ENCODE results near the gene SRBD1.
A peak's percentile ranks its signal among the peaks of the same experiment; 100 is the strongest.

SRBD1 gene, protein sequence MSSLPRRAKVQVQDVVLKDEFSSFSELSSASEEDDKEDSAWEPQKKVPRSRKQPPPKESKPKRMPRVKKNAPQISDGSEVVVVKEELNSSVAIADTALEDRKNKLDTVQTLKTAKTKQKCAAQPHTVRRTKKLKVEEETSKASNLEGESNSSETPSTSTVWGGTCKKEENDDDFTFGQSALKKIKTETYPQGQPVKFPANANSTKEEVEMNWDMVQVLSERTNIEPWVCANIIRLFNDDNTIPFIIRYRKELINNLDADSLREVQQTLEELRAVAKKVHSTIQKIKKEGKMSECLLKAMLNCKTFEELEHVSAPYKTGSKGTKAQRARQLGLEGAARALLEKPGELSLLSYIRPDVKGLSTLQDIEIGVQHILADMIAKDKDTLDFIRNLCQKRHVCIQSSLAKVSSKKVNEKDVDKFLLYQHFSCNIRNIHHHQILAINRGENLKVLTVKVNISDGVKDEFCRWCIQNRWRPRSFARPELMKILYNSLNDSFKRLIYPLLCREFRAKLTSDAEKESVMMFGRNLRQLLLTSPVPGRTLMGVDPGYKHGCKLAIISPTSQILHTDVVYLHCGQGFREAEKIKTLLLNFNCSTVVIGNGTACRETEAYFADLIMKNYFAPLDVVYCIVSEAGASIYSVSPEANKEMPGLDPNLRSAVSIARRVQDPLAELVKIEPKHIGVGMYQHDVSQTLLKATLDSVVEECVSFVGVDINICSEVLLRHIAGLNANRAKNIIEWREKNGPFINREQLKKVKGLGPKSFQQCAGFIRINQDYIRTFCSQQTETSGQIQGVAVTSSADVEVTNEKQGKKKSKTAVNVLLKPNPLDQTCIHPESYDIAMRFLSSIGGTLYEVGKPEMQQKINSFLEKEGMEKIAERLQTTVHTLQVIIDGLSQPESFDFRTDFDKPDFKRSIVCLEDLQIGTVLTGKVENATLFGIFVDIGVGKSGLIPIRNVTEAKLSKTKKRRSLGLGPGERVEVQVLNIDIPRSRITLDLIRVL

DNA sequence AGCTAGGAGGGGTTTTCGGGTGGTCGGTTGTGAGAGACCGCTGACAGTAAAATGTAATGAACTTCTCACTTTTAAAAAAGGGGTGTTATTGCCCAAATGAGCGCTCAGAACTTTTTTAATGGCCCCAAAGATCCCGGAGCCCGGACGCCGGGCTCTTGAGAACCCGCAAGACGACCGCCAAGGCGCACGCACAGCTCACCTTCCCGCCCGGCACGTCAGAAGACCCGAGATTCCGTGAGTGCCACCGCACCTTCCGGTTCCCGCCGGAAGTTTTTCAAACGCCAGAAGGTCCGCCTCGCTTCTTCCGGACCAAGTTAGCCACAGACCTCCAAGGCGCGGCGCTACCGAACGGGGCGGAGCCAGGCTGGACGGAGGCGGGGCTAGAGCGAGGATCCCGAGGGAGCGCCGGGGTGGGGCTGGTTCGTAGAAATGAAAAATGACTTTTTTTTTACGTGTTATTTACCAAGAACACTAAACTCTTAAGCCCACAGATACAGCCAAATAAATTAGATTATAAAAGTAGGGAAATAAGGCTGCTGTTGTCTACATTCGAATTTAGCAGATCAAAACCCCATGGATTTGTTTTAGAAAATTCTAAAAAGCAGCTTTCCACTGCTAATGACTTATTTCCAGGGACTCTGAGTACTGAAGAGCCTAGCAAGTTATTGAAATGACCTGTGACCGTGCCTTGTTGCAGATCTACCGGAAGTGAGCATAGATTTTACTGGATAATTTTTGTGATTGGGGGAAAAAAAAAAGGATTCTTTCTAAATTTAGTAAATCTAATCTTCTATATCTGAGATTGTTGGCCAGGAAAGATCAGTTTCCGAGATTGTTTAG, at the start of gene SRBD1:
TSS of gene SRBD1 (minus strand) at position 248 of the 840 bp plus-strand sequence. CDS start 5,826 bp downstream, outside the sequence.
- DNase-seq (ENCODE audit: low spot score), result peak; percentile 94

DNA sequence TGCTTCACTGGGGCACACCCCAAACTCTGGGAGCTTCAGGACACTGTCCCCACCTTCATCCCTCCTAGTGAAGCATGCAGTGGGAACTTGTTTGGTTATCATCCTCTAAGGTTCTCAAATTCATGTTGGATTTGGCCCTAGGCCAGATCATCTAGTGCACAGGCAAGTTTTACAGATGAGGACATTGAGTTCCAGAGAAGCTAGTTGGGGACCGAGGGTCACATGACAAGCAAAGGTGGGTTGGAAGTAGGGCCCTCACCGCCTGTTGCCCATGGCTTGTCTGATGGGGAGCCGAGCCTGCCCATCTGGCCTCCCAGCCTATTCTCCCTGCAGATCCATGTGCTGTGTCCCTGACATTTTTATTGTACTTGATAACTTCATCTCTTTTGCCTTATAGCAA, 43.2 kb upstream of the SRBD1 start:
- DNase-seq (ENCODE audit: low spot score), result no peak

DNA sequence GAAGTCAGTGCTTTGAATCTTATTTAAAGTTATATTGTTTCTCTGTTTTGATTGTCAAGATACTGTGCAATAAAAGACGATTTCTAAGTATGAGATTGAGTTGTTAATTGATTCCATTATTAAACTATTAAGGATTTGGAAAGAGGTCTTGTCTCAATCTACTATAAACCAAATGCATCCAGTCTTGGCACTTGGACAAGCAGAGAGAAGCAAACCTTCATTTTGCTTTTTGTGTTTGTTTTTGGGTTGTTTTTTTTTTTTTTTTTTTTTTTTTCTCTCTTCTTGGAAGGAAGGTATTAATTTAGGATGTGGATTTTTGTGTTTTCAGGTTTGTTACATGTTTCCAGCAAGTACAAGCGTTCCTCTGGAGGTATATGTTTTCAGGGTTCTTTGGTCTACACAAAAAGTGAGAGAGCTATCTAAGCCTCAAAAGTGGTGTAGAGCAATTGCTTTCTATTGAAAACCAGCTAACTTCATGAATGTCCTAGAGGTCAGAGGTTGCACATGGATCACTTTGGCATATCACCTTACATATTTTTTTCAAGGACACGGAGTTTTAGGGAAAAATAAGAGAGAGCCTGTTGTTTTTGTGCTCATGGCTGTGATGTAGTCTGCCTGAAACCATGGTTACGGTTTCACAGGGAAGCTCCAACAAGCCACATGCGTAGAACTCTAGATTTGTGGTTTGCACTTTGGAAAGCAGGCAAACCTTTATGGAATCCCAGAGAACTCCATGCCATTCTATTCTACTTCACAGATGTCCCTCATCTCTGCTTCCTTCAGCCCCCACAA, 42.3 kb upstream of the SRBD1 start:
- no peak for DNase-seq (ENCODE audit: low spot score)

DNA sequence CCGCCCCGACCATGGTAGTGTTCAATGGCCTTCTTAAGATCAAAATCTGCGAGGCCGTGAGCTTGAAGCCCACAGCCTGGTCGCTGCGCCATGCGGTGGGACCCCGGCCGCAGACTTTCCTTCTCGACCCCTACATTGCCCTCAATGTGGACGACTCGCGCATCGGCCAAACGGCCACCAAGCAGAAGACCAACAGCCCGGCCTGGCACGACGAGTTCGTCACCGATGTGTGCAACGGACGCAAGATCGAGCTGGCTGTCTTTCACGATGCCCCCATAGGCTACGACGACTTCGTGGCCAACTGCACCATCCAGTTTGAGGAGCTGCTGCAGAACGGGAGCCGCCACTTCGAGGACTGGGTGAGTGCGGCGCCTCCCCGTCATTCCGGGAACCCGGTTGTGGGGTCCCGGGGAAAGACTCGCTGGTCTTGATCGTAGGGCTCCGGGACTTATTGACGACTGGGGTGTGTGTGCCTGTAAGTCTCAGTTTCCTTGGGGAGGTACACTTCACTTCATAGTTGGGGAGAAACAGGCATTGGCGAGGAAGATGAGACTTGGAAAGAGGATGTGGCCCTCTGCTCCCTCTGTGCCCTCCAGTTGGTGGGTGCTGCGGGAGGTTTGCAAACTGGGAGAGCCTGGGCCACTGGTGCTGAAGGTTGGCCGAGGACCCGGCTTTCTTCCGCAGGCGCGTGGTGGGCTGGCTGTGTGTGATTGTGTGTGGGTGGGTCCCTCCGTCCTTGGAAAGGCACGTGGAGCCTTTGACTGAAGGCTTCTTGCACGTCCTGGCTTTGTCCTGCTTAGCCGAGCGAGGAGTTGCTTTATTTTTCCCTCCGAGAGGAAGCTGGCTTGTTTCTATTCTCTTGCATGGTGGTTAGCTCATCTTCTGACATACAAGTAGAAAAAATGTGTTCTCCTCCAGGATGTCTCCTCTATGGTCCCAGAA, 41.3 kb upstream of the SRBD1 start:
- peak; percentile 47 for DNase-seq (ENCODE audit: low spot score)

DNA sequence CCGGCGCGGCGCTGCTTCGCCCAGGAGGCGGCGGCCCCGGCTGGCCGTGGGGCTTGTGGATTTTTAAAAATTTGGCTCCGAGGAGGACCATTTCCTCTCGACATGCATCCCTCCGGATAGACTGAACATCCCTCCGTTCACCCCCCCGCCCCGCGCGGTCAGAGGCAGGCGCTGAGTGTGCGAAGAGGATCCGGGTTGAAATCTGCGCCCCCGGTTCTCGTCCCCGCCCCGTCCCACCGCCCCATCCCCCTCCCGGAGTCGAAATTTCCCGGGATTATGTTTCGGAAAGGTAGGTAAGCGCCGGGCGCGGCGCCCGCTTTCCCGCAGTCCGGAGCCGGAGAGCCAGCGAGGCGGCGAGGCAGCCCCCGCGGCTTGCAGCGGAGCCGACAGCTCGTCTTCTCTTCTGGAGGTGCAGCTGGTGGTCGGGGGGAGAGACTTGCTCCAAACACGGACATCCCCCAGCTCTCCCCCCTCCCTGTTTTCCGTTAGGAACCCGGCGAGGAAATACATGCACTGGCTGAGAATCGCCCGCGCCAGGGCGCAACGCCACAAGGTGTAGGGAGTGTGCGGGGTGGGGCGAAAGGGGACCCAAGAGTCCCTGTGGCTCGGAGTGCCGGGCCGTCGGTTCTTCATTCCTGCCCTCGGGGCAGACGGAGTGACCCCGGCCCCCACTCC, 40.5 kb upstream of the SRBD1 start, which contains the start of gene PRKCE:
TSS of gene PRKCE (plus strand) at position 261 of the 675 bp plus-strand sequence.
- DNase-seq (ENCODE audit: low spot score), result peak; percentile 27

DNA sequence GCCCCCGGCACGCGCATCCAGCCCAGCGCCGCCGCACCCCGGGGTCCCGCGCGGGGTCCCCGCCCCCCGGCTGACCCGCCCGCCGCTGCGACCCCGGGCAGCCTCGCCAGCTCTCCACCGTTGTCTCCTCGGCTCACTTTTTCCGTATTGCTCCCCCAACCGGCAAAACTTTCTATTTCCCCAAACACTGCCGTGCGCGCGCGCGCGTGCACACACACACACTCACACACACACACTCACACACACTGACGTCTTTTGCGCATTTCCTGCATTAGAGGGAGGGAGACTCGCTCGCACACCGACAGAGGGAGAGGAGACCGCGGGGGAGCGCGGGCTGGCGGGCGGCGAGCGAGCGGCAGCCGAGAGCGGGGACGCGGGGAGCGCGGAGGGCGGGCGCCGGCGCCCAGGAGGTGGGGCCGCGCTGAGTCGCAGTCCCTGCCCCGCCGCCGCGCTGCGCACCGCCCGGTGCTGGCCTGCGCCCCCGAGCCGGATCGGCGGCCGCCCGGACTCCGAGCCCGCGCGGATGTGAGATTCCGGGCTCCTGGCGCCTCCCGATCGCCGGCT, 39.9 kb upstream of the SRBD1 start:
- peak; percentile 97 for DNase-seq (ENCODE audit: low spot score)

DNA sequence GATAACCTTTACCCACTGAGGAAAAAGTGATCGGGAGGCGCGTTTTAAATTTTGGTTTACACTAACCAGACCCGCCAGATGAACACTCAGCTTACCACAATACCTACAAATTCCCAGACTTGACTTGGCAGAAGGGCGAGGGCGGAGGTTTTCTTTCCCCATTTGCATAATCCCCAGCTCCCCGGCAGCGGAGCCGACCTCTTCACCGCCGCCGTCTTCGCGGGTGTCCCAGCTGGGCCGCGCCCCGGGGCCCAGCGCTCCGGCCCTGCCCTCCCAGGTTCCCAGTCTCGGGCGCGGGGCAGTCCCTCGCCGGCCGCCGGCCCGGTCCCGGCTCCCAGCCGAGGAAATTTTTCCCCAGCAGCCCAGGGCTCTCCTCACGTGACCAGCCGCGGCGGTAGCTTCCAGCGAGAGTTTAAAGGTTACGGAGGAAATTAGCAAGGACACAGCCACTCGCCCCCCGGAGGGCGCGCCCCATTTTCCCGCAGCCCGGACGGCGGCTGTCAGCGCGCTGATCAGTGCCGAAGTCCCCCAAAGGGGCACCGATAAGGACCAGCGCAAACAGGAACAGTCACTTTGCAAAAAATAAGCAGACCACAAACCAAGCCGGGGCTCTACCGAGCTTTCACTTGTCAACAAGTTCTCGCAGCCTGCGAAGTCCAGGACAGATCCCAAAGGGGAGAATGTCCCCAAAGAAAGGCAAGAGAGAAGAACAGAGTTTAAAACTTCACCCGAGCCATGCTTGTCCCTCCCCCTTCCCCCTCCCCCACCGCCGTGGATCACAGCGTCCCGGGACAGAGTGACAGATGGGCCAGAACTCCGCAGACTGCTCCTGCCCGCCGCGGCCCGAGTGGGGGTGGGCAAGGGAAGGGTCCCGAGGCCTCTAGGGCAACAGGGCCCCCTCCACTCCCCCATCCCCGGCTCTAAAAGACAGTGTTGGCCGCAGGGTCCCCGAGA, 39.1 kb upstream of the SRBD1 start:
- DNase-seq (ENCODE audit: low spot score), result peak; percentile 67

DNA sequence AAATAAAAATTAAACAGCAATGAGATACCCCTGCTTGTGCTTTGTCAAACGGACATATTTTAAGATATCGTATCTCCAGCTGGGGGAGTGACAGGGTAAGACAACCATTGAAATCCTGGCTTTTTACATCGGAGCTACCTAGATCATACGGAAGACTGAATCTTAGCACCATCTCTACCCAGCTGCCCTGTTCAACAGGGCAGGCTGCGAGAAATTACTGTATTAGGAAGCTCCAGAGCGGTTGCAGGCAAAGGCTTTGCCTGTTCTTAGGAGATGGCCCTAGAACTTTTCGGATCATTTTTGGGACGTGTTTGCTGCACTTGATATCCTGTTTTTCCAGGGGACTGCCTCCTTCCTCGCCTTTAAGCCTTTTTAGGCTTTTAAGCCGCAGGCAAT, 38.4 kb upstream of the SRBD1 start:
- DNase-seq (ENCODE audit: low spot score), result no peak

DNA sequence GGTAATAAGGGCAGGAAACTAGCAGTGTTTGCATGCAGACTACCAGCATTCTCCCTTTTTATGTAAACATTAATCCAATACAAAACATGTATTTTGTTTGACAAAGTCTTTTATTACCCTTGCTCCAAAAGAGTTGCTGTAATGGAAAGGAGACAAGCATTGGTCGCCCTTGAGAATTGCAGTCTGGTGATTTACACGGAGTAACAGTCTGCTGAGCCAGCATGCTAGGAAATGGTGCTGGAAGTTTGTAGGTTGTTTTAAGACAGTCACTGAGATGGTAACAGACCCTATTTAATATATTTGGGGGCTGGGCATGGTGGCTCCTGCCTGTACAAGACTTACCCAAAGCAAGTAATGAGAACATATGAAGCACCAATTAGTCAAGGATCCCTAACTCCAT, 37.6 kb upstream of the SRBD1 start:
- no peak for DNase-seq (ENCODE audit: low spot score)

DNA sequence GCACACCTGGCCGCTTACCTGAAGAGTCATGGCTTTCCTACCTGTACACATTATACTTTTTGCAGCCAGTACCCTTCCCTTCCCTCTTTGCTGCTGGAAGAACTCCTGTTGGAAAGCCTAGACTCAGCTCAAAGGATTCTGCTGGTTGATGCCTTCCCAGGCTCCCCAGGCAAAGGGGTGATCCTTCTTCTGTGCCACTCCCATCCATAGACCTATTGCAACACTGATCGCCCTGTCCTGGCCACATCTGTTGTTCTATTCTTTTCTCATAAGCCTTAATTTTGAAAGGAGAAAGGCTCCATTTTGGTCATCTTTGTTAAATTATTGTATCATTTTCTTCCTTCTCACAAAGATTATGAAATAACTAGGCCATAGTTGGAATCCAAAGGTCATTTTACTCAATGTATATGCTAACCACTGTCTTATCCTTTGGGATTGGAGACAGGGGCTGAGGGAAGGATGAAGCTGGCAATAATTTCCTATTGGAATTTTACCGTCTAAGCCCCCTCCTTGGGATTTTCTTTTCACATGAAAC, 37.0 kb upstream of the SRBD1 start:
- DNase-seq (ENCODE audit: low spot score), result no peak

DNA sequence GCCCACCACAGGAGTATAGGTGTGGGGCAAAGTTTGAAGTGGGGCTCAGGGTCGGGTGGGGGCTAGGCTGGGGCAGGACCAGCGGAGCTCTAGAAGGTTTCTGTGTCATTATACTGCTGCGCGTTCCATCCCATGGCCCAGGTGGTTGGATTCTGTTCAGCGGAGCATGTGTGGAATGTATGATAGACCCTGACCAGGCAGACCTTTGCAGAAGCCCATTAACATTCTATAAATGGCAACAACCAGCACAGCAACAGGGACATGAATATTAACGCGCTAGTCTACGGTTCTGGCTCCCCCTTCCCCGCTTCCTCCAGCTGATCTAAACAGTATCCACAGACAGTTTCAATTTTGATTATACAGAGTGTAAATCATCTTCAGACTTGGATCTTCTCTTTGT, 36.3 kb upstream of the SRBD1 start:
- DNase-seq (ENCODE audit: low spot score), result no peak

DNA sequence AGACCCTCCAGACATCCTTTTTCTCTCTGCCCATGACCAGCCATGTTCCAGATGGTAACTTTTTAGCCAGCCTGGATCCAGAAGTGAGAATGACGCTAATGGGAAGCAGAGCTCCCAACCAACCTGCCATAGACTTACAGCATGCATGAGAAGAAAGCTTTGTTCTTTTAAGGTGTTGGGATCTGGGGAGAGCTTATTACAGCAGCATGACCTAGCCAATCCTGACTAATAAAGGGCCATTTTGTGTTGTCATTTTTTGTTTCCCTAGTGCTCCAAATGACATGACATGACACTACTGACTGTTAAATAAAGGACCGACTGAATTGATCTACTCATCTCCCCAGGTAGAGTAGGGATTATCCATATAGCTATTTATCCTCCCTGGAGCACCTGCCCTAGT, 35.2 kb upstream of the SRBD1 start:
- no peak for DNase-seq (ENCODE audit: low spot score)

DNA sequence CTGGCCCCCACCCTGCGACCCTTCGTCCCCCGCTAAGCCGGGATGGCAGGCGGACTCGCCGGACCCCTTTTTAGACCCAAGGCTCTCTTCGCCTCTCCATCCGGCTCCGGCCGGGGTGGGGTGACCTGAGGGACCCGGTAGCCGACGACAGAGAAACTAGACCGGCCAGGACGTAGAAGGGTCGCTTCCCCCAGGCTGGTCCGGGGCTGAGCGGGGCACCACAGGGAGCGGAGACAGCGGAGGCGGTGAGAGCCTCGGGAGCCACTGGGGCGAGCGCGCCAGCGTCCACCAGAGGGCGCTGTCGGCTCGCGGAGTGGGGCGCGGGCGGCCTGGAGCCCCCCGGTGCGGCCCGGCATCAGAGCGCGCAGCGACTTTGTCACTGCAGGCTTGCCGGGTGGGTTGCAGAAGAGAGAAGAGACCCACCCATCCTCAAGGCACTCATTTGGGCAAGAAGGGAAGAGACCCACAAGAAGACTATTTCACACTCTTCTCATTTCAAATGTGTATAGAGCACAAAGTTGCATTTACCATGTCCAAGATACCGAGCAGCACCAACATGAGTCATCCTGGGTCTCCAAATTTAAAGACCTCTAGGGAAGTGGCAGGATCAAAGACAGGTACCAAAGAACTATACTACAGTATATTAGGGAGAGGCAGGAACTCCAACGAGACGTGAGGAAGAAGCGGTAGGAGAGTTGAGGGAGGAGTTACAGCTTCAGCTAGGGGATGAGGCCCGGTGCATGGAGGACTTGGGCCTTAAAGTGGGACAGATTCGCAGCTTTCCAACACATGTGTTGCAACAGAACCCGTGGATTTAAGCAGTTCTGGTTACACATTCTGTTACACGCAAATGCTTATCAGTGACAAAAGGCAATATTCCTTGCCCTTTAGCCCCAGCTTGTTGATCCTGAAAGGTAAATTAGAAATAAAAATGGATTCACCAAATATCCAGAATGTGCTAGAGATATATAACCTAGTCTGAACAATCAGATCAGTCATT, 32.8 kb upstream of the SRBD1 start:
- DNase-seq (ENCODE audit: low spot score), result peak; percentile 33

DNA sequence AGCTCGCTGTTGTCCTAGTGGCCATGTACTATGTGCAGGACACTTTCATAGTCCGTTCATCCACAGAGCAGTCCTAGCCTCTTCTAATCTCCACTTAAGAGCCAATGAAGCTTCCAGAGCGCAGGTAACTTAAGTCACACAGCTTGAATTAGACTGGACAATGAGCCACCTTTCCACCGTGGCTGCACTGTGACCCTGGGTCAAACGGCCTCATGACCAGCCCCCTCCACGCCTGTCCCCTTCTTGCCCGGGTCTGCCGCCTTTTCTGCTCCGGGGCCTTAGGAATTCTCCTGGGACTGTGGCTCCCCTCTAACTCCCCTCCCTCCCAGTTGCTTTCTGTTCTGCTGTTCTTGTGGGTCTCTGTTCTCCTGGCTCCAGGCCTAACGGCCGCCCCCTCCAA, 32.0 kb upstream of the SRBD1 start:
- no peak for DNase-seq (ENCODE audit: low spot score)

DNA sequence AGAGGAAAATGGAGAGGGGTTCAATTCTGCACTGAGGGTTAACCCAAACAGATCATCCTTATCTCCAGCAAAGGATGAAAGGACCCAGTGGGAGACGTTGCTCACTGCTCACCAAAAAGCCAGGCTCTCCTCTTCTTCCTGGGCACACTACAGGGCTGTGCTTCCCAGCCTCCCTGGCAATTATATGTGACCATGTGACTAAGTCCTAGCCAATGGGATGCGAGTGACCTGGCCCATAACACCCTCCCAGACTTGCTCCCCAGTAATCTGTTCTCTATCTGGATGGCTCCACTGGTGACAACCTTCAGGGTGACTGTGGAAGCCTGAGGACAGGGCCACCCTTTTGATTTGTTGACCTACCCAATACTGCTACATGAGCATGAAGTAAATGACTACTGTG, 29.5 kb upstream of the SRBD1 start:
- DNase-seq (ENCODE audit: low spot score), result no peak

DNA sequence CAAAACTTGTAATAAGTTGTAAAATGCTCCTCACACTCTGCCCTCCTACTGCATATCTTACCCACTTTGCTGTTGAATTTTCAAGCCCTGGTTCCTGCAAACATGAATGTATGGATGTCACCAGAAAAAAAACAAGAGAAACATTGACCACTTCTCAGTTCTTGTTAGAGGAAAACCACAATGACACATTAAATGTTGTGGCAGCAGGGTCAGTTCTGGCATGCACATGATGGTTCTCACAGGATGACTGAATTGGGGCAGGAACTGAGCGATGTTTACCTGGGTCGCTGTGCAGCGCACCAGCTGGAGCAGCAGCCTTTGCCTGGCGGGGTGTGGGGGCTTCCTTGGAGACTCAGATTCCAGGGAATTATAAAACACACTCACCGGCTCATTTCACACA, 26.4 kb upstream of the SRBD1 start:
- DNase-seq (ENCODE audit: low spot score), result no peak

All from pons (tissue), 1 donor.